Thymus (tissue), 11 donors: ENCODE data around the gene FAM118B. TPM values are rescaled to one million over a fixed set of nuclear protein-coding genes. Genes with fewer than 3 reads are reported as not detected.

Source experiments
- DNase-seq, 9 donors: peaks; one replicate each; pipeline ENCODE4 v3.0.0-alpha.2; 2013; ENCODE audit warnings: low spot score in 9 of 9, low read depth in 6 of 9, missing footprints in 1 of 9
- H3K27ac ChIP-seq, 2 donors: one replicate each; pipeline ENCODE4 v1.5.1; 2013; ENCODE audit warnings: control low read depth in 1 of 2, low read depth in 1 of 2, low read length in 1 of 2, mild to moderate bottlenecking in 1 of 2, moderate library complexity in 1 of 2
- H3K27me3 ChIP-seq, 2 donors: one replicate each; pipeline ENCODE4 v1.5.1; 2013; ENCODE audit warnings: low read length in 1 of 2; ENCODE audit not compliant: control insufficient read depth in 2 of 2, insufficient read depth in 1 of 2
- H3K36me3 ChIP-seq, 2 donors: one replicate each; pipeline ENCODE4 v1.5.1; 2013; ENCODE audit warnings: low read length in 1 of 2, mild to moderate bottlenecking in 1 of 2, moderate library complexity in 1 of 2; ENCODE audit not compliant: control insufficient read depth in 2 of 2, insufficient read depth in 2 of 2
- H3K4me1 ChIP-seq, 2 donors: one replicate each; pipeline ENCODE4 v1.5.1; 2013; ENCODE audit warnings: low read length in 2 of 2; ENCODE audit not compliant: control insufficient read depth in 2 of 2, insufficient read depth in 2 of 2
- H3K4me3 ChIP-seq, 2 donors: one replicate each; pipeline ENCODE4 v1.5.1; 2013; ENCODE audit warnings: low read length in 2 of 2, control low read depth in 1 of 2, mild to moderate bottlenecking in 1 of 2
- H3K9me3 ChIP-seq, 2 donors: one replicate each; pipeline ENCODE4 v1.5.1; 2013; ENCODE audit warnings: low read length in 1 of 2, mild to moderate bottlenecking in 1 of 2; ENCODE audit not compliant: control insufficient read depth in 2 of 2, insufficient read depth in 1 of 2
- WGBS: extraction: QIAGEN DNeasy Blood & Tissue Kit; methylation state at CpG from one replicate; pipeline ENCODE4 v1.1.7; 2013; 5-methylcytosine and 5-hydroxymethylcytosine counted together
- polyA plus RNA-seq: library from polyadenylated mRNA; stranded (reverse); fragments of 200-250 nt; gene quantifications from one replicate; pipeline ENCODE4 v1.2.3, GENCODE V29; 2013
- total RNA-seq: library from RNA; stranded (reverse); fragments of 120-200 nt; gene quantifications from one replicate; pipeline ENCODE4 v1.2.4, GENCODE V29; 2013
- donor health status: healthy.

Gene FAM118B
- total and polyA plus RNA-seq, 2 donors, result 9.5 to 23.7 TPM

DNA sequence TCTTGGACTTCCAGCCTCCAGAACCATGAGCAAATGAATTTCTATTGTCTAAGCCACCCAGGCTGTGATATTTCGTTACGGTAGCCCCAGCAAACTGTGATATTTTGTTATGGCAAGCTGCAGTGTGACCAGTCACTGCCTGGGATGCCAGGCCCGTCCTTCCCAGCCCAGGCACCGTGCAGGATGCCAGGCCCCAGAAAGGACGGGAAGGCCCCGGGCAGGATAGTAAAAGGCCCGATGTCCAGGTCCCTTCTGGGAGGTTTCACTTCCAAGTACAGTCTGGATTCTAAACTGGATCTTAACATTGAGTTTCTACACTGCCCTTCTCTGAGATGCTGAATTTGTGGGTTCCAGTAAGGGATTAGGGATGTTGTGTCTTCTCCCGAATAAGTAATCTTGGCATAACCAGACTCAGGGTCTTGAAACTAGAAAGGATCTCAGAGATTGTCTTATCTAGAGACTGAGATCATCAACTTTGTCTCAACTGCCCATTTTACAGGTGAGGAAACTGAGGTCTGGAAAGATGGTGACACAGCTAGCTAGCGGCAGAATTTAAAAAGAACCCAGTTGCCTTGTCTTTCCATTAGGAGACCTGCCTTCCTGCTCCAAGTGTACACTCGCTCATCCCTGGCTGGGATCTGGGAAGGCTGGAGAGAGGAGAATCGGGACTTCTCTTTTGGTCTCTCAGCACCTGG is 20.1 kb upstream of the FAM118B start:
- no peaks in the 10 kb centered on the region for H3K27me3 ChIP-seq
- DNase-seq, result no peak

DNA sequence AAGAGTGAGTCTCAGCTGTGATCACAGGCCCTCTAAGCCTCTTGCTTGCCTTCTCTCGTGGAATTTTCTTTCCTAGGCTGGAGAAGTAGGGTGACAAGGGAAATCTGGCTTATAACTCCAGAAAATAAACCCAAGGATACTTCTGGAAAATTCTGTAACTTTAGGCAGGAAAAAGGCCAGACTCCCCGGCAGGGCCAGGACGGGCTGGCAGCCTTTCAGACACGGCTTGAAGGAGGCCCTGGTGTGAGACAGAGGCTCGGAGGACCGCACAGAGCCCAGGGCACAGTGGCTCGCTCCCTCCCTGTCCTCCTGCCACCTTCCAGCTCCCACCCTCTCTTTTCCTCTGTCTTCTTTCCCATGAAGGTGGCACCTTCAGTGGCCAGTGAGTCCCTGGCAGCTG is 19.2 kb upstream of the FAM118B start:
- H3K4me3 ChIP-seq, result no peak overlapping the region
- H3K36me3 ChIP-seq, result peaks cover 24 to 26% of the 10 kb centered on the region in 2 donors
- no peaks in the 10 kb centered on the region for H3K27me3 ChIP-seq
- DNase-seq, result no peak
- peaks cover 0 to 12% of the 10 kb centered on the region in 2 donors for H3K4me1 ChIP-seq
- peaks cover 2 to 6% of the 10 kb centered on the region in 2 donors for H3K9me3 ChIP-seq
- 97% methylated on average over 7 of the region's 7 CpGs for WGBS
- no peak overlapping the region for H3K27ac ChIP-seq

More for the DNA sequence above, 20.1 kb upstream of the FAM118B start:
- H3K9me3 ChIP-seq, result peaks cover 0 to 3% of the 10 kb centered on the region in 2 donors
- H3K27ac ChIP-seq, result no peak overlapping the region
- H3K36me3 ChIP-seq, result peaks cover 20 to 21% of the 10 kb centered on the region in 2 donors
- H3K4me3 ChIP-seq, result no peak overlapping the region
- H3K4me1 ChIP-seq, result peaks cover 0 to 12% of the 10 kb centered on the region in 2 donors
- 89% methylated on average over 11 of the region's 11 CpGs for WGBS

DNA sequence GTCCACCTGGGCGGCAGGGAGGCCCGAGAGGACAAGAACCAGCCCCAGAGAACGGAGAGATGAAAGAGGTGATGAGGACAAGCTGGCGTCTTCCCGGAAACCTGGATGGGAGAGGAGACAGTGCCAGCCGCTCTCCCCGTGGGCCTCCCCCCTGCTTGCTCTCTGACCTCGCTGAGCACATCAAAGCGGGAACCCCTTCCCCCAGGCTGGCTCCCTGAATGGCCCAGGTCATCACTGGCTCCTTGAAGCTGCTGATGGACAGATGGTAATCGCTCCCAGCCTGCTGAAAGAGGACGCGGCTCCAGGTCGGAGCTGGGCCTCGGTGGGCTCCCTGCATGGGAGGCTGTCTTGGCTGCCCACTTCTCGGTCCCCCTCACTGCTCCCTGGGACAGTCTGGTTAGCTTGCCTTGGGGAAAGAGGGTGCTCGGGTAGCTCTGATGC is 18.5 kb upstream of the FAM118B start:
- Histone ChIP-seq H3K27me3 (no peaks in the 10 kb centered on the region), H3K4me1 (peaks cover 0 to 11% of the 10 kb centered on the region in 2 donors), H3K36me3 (peaks cover 31 to 33% of the 10 kb centered on the region in 2 donors), H3K9me3 (peaks cover 2 to 7% of the 10 kb centered on the region in 2 donors), H3K27ac (no peak overlapping the region), H3K4me3 (no peak overlapping the region)
- DNase-seq, result no peak
- 97% methylated on average over 16 of the region's 16 CpGs for WGBS

DNA sequence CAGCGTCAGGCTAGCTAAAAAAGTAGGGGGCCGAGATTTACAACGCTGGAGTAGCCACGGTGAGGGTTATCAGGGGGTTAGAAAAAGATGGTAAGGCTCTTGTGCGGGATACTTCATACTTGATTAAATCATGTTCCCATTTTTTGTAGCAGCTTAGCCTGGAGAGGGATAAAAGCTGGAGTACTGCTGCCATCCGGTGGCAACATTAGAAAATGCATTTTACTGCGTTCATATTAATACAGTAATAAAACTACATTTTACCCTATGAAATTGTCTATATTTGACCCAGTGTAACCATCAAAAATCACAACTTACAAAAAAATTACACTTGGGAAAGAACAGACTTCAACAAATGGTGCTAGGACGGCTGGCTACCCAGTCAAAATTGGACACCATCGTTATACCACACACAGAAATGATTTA is 17.4 kb upstream of the FAM118B start:
- peak in 5 of 9 donors; percentile 21 to 44 (median 27) for DNase-seq
- 63% methylated on average over 9 of the region's 9 CpGs for WGBS
- H3K27ac ChIP-seq, result no peak overlapping the region
- H3K9me3 ChIP-seq, result peaks cover 3 to 7% of the 10 kb centered on the region in 2 donors
- H3K4me3 ChIP-seq, result no peak overlapping the region
- H3K4me1 ChIP-seq, result peaks cover 0 to 6% of the 10 kb centered on the region in 2 donors
- peaks cover 35 to 39% of the 10 kb centered on the region in 2 donors for H3K36me3 ChIP-seq
- no peaks in the 10 kb centered on the region for H3K27me3 ChIP-seq

DNA sequence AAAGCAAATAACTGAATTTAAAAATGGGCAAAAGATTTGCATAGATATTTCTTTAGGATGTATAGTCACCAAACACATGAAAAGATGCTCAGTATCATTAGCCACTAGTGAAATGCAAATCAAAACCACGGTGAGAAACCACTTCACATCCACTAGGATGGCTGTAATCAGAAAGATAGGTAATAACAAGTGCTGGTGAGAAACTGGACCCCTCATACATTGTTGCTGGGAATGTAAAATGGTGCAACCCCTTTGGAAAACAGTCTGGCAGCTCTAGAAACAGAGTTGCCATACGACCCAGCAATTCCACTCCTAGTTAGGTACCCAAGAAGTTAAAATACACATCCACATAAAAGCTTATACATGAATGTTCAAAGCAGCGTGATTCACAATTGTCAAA is 16.5 kb upstream of the FAM118B start:
- Histone ChIP-seq H3K4me3 (no peak overlapping the region), H3K27ac (no peak overlapping the region), H3K4me1 (no peaks in the 10 kb centered on the region), H3K27me3 (no peaks in the 10 kb centered on the region), H3K9me3 (peaks cover 3 to 7% of the 10 kb centered on the region in 2 donors), H3K36me3 (peaks cover 36 to 46% of the 10 kb centered on the region in 2 donors)
- WGBS, result 96% methylated on average over 3 of the region's 3 CpGs
- no peak for DNase-seq

DNA sequence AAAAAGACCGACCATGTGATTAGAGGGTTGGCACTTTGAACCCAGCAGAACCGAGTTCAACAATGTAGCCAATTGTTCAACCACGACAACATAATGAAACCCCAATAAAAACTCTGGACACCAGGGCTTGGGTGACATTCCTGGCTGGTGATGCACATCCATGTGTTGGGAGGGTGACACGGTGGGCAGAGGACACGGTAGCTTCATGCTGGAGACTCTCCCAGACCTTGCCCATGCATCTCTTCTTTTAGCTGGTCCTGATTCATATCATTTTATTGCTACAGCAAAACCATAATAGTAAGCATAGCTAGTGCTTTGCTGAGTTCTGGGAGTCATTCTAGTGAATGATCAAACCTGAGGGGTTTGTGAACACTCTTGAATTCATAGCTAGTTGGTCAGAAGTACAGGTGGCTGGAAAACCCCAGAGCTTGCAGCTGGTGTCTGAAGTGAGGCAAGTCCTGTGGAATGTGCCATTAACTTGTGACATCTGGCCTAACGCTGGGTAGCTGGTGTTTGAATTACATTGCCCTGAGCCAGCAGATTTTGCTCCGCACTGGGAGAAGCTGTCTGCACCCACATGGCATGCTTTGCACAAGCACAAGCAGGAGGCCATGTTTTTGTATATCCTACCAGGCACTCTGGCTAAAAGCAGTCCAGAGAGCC is 14.2 kb upstream of the FAM118B start:
- DNase-seq, result peak in 1 of 9 donors; percentile 13
- Histone ChIP-seq H3K4me1 (no peaks in the 10 kb centered on the region), H3K9me3 (peaks cover 3 to 7% of the 10 kb centered on the region in 2 donors), H3K27me3 (no peaks in the 10 kb centered on the region), H3K4me3 (no peak overlapping the region), H3K36me3 (peaks cover 32 to 56% of the 10 kb centered on the region in 2 donors), H3K27ac (no peak overlapping the region)
- 99% methylated on average over 7 of the region's 7 CpGs for WGBS

DNA sequence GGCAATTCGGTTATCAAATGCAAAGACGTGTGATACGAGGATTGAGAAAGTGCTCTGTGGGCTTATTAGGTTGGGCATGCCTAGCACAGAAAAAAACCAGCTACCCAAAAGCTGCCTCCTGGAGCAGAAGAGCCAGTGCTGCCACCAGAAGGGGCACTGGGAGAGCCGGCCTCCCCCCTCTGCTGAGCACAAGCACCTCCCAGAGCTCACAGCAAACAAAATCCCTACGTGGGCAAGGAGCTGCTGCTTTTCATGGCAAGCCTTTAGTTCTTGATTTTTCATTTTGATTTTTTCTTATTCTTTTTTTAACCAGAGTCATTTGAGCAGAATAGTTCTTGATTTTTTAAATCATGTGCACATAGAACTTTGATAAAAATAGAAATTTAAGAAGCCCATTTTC is 12.9 kb upstream of the FAM118B start:
- H3K27me3 ChIP-seq, result no peaks in the 10 kb centered on the region
- no peak for DNase-seq

DNA sequence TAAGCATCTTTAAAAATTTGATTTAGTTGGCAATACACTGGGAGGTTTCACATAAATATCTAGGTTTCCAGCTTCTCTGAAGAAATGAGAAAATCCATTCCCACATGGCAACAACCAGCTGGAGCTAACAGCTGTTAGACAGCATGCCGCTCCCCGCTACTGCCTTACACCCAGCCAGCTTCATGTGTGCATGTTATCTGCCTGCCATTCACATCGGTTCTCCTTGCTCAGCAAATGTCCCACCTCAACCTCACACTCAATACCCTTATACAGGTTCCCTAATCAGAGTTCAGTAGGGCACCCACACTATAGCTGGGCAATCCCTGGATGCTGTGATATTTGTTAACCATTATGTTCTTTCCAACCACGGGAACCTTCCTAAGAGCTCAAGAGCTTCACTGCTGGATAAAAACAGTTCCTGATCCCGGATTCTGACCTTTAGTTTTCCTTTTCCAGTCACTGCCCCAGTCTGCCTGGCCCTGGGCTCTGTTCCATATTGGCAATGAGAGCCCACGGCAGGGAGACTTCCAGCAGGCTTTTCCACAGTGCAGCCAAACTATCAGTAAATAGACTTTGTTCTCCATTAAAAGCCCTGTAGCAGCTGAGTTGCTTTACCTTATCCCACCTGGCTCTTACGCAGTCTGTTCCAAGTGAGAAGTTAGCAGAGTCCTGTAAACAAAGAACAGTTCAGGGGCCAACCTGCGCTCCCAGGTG is 8.8 kb upstream of the FAM118B start:
- Histone ChIP-seq H3K36me3 (peaks cover 33 to 67% of the 10 kb centered on the region in 2 donors), H3K4me3 (no peak overlapping the region), H3K27me3 (no peaks in the 10 kb centered on the region), H3K9me3 (peaks cover 0 to 1% of the 10 kb centered on the region in 2 donors), H3K27ac (no peak overlapping the region), H3K4me1 (no peaks in the 10 kb centered on the region)
- 91% methylated on average over 8 of the region's 8 CpGs for WGBS
- no peak for DNase-seq

More for the DNA sequence above, 12.9 kb upstream of the FAM118B start:
- H3K36me3 ChIP-seq, result peaks cover 40 to 59% of the 10 kb centered on the region in 2 donors
- 97% methylated on average over 5 of the region's 5 CpGs for WGBS
- H3K4me3 ChIP-seq, result no peak overlapping the region
- no peak overlapping the region for H3K27ac ChIP-seq
- H3K9me3 ChIP-seq, result peaks cover 3 to 7% of the 10 kb centered on the region in 2 donors
- H3K4me1 ChIP-seq, result no peaks in the 10 kb centered on the region

DNA sequence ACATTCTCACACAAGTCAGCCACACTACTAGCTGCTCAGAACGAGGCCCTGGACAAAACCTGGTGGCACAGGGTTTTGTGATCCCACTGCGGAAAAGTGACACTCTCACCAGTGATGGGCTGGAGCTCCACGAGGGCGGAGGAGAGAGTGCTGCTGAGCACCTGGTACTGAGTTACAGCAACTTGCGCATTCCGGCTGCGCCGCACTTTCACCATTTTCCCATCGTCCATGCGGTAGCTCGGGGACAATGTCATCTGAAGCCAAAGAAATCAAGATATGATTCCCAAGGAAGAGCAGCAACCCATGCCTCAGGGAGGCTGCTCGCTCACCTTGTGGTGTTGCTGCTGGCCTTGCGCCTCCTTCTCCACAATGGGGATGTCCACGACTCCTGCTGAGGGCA is 6.2 kb upstream of the FAM118B start:
- Histone ChIP-seq H3K27me3 (no peaks in the 10 kb centered on the region), H3K4me1 (no peaks in the 10 kb centered on the region), H3K9me3 (no peaks in the 10 kb centered on the region), H3K4me3 (no peak overlapping the region), H3K27ac (no peak overlapping the region), H3K36me3 (peaks cover 19 to 69% of the 10 kb centered on the region in 2 donors)
- no peak for DNase-seq
- 98% methylated on average over 14 of the region's 14 CpGs for WGBS
